Activated CD8-positive, alpha-beta memory T cell treated with anti-CD3 and anti-CD28 coated beads, Interleukin-2, amount 50 U/mL, for 1 hour (primary cell): ENCODE results near the gene PREX1.

Experiments
- DNase-seq: peaks from one replicate; pipeline ENCODE4 v3.0.0-alpha.2; 2020; ENCODE audit errors: extremely low read depth

PREX1 gene

DNA sequence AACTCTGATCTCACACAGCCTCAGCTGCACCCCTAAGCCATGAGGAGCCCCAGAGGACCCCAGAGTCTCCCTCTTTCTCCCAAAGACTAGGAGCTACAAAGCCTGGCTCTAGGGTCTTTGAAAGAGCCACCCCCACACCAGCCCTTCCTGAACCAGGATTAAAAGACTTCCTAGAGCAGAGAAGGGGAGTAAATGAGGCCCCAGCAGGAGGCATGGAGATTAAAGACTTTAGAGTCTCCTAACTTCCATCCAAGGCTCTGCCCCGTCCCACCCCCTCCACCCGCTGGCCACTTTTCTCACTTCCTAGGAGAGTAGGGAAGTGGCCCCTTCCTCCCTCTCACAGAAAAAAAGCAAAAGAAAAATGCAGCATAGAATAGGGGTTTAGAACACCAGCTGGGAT lies 1.7 kb downstream of the PREX1 start:
- no peak for DNase-seq

DNA sequence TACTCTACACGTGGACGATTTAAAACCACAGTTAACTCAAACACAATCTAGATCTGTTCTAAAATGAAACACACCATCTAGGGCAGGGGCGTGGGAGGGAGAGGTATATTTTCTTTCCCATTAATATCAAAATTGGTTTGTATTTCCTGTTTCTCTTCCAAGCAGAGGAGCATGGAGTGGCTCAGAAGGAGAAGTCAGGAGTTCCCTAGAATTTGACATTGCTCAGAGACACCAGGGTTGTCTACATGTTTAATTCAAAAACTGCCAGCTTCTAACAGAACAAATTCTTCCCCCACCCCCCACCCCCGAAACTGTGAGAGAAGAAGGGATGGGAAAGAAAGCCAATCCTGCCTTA lies 2.3 kb downstream of the PREX1 start:
- no peak for DNase-seq

DNA sequence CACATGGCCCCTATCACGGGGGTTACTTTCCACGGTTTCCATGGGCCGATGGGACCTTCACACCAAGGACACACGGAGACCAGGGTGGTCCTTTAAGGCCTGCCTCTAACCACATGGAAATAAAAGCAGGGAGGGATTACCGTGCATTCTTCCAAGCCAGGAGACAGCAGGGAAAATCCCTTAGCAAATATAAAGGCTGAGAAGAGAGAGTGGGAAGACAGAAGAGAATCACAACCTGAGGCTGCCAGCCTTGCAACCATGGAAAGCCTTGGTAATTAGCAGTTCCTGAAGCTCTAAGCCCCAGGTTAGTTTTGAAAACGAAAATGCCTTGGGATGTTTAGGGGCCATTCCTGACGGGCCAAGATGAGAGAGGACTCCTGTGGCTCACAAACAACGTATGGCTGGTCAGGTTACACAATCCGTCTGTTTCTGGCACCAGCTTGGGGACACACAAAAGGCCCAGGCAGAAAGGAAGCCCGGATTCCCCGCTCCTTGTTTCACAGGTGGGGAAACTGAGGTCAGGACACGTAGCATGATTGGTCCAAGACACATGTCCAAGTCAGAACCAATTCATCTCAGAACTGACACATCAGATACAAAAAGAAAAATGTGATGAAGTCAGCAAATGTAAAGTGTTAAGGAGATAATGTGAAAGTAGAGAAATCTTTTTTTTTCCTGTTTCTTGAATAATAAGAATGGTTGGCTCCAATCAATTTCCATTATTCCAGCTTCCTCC lies 2.8 kb downstream of the PREX1 start:
- DNase-seq: no peak

DNA sequence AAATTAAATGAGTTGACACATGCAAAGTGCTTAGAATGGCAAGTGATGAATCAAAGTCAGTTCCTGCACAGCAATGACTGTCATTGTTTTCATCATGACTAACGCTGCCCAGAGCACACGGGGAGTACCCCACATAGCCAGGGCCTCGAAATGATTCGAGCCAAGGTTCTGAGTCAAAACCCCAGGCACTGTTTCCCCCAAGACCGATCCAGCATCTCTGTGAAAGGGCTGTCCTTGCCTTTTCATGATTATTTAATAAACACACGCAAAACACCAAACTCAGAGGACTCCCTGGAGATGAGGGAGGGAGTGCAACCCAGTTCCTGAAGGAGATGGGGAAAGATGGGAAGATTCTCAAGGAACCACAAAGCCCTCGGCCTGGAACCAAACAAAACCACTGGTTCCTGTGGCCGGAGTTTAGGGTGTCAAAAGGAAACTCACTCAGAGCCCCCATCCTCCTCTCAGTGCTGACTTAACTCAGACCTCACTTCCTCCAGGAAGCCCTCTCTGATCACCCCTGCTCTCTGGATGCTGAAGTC lies 3.8 kb downstream of the PREX1 start:
- no peak for DNase-seq

DNA sequence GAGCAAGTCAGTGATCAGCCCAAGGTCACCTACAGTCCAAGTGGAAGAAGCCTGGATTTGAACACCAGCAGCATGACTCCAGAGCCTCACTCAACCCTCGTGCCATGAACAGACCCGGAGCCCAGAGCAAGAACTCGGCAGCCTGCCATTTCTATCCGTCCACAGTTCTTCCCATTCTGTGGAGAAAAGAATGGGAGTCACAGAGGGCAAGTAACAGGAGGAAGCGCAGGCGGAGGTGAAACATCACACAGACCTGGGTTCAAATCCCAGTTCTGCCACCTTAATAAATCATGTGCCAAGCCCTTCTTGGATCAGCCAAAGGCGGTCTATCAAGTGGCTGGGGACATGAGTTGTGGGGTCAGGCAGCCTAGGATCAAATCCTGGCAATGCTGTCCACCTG lies 4.3 kb downstream of the PREX1 start:
- DNase-seq: no peak

DNA sequence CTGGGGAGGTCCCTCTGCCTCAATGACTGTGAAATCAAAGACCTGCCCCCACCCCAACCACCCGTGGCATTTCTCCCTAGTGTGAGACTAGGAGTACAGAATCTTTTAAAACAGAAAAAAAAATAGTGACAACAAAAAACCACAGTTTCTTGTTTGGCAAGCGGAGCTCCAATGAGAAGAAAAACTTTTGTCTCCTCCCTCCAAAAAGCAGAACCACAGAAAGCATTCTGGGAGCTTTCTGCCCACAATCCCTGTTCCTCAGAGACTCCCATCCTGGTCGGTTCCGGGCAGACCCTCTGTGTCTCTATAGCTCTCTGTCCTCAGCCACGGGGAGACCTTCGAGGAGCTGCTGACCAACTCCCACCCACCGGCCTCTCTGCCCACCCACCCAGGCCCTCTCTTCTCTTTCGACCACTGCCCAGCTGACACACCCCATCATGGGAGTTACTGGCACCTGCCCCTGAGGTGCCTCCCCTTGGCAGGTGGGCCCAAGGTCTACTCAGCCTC lies 4.9 kb downstream of the PREX1 start:
- DNase-seq: no peak

DNA sequence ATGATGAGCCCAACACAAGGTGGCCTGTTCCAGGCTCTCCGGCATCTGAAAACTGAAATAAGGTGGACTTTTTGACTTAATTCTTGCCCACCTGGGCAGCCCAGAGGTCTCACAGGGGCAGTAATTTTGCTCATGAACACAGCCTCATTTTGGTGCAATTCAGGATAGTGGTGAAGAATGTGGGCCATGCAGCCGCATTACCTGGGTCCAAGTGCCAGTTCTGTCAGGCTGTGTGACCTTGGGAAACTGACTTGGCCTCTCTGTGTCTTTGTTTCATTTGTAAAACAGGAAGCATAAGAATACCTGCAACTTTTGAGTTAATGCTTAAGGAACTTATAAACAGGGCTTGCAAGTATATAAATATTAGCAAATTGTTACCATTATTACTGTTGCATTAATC lies 5.6 kb downstream of the PREX1 start:
- DNase-seq: no peak

DNA sequence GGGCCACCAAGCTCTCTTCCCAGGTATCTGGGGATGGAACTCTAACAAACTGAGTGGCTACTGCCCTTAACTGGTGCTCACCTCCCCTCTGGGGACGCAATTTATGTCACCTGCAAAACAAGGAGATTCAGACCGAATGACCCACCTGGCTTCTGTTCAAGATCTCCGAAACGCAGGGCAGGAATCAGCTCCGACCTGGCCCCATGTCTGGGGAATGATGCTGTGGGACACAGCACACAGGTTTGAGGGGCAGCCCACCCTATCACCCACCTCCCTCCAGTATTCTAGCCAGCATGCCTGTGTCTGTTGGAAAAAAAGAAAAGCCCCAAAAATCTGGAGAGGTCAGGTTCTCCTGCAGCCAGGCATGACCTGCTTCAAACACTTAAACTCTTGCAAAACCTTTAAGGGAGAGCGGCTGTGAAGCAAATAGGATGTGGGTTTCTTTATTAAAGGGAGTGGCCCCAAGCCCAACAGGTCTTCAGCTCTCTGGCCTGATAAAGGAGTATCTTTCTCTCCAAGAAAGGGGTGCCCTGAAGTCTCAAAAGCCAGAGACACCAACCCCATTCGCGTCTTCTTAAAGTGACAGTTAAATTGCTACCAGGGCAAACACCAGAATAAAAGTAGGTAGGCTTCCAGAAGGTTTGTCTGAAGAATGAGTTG lies 6.4 kb downstream of the PREX1 start:
- DNase-seq: no peak

DNA sequence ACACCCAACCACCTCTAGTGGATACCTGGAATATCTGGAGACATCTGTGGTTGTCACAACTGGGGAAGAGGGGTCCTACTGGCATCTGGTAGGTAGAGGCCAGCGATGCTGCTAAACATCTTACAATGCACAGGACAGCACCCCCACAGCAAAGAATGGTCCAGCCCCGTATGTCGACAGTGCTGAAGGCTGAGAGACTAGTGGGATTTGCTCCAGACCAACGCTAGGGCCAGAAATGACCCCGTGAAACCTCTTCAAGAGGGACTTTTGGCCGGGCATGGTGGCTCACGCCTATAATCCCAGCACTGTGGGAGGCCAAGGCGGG lies 7.2 kb downstream of the PREX1 start:
- DNase-seq: no peak

DNA sequence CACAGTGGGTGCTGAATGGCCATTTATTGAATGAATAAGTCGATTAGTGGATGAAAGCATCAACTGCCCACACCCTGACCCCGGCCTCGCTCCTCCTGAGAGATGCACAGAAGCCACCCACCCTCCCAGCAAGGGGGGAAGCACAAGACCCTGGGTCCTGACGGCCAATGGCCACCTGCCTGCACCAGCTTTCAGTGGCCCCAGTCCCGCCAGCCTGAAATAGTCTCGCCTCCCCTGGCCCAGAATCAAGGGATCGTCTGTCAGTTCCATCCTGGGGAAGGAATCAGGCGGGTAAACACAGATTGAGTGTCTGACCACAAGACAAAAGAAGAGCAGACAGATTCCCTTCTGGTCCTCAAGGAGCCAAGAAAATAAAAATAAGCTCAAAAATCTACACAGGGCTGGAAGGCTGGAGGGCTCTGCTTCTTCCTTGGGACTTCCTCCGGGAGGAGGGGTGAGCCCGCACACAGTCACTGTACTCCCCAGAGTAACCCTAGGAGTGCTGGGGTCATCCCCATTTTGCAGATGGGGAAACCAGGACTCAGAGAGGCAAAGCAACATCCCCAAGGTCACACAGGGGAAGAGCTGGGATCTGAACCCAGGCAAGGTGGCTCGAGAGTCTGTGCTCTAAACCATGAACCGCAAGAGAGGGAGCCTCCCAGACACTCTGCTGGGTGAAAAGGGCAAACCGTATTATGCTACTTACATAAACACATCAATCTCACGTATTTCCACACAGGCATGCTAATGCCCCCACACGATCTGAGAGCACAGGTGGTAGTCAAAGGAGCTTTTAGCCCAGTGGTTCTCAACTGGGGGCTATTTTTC lies 7.8 kb downstream of the PREX1 start:
- no peak for DNase-seq

DNA sequence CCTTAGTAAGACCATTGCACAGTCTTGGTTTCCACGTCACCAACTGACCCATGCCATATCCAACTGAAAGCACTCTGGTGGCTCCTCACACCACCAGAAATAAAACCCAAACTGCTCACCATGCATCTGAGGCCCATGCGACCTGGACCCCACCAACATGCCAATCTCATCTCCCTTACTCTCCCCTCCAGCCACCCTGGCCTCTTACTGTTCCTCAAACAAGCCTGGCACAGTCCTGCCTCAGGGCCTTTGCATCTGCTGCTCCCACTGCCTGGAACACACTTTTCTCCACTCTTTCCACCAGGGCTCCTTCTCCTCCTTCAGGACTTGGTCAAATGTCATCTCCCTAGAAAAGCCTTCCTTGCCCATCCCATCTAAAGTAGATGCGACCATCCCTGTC lies 8.7 kb downstream of the PREX1 start:
- DNase-seq: no peak

DNA sequence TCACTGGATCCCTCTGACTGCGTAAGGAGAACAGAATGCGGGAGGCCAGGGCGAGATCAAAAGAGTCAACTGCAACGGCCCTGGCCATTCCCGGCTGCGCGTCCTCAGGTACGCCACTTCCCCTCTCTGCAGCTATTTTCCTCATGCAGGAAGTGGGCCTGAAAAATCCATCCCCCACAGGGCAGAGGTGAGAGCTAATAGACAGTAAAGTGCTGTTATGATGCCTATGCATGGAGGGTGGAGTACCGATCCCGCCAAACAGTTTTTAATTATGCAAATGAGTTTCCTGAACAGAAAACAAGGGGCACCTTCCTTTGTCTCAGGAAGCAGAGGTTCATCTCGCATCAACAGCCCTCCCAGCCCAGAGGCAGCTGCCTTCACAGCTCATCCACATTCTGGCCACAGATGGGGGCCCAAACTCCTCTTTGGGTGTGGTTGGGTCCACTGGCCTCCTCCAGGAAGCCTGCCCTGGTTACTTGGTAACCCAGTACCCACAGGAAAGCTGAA lies 9.3 kb downstream of the PREX1 start:
- DNase-seq: no peak

DNA sequence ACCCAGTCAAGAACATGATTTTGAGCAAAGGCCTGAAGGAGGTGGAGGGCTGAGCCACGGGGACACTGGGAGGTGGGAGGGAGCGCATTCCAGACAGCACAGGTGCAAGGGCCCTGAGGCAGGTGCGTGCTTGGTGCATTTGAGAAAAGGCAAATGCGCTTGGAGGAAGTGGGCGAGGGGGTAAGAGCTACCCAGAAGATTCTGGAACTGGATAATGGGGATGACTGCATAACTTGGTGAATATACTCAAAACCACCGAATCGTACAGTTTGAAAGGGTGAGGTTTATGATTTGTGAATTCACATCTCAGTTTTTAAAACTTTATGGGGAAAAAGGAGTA lies 9.8 kb downstream of the PREX1 start:
- DNase-seq: no peak

DNA sequence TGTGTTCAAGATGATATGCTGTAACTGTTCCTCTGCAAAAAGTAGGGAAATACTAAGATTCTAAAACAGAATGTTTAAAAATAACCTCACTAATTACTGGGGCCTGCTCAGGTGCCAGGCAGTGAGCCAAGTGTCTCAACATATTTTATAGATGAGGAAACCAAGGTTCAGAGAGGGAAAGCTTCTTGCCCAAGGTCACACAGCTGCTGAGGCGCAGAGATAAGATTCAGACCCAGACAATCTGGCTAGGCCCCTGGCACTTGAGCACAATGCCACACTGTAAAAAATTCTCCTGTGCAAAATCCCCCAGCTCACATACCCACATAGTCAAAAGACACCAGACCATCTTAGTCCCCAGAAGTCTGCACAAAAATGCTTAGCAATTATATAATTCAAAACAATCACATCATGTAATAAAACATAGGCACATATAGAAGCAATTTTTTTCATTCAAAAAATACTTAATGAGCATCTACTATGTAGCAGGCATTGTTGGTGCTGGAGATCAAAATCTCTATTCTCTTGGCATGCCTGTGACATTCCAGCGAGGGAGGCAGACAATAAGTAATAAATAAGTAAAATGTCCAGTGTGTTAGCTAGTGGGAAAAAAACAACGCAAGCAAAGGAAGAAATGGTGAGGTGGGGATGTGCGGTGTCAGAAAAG lies 10.3 kb downstream of the PREX1 start:
- no peak for DNase-seq

DNA sequence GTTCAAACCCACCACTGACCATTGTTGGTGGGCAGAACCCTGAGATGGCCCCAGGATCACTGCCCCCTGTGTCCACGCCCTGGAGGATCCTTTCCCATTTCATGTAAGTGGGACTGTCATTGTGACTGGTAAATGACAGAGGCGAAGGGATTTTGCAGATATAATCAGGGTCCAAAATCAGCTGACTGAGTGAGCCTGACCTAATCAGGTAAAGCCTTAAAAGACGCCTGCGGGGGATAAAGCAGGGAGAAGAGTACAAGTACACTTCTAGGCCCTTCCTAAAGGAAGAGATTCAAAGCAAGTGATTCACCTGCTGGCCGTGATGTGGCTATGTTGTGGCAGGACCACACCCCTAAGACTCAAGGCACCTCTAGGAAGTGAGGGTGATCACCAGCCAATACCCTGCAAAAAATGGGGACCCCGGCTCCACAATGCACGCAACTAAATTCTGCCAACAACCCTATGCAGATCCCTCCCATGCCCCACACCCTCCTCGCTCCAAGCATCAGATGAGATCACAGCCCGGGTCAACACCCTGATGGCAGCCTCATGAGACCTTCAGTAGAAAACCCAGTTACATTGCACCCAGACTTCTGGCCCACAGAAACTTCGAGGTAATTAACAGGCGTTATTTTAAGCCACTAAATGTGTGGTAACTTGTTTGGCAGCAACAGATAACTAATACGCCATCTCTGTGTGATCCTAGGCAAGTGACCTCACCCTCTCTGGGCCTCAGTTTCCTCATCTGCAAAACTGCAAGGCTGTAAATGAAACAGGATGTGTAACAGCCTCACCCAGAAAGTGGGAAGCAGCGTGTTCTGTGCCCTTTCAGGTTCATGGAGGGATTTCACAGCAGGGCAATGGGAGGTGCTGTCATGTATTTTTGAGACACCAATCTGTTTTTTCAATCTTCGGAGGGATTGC lies 11.3 kb downstream of the PREX1 start:
- DNase-seq: no peak

DNA sequence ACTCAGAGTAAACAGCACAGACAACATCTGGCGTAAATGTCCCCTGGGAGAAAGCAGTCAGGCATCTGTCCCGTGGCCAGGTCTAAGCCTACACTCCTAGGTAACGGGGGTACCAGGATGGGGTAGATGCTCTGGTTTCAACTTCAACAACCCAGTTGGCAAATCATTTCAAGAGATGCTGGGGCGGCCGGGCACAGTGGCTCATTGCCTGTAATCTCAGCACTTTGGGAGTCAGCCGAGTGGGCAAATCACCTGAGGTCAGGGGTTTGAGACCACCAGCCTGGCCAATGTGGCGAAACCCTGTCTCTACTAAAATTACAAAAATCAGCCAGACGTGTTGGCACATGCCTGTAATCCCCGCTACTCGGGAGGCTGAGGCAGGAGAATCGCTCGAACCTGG lies 12.3 kb downstream of the PREX1 start:
- DNase-seq: no peak

DNA sequence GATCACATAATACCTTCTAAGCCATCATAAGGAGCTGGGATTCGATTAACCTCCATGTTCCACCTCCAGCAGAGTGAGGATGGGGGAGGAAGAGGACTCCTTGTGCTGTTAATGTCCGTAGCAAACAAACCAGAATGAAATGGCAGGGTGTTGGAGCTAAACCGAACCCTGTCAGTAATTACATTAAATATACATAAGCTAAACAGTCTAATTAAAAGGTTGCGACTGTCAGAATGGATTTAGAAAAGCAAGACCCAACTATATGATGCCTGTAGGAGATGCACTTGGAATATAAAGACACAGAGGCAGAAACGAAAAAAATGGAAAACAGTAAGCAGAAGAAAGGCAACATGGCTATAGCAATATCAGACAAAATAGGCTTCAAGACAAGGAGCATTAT lies 13.2 kb downstream of the PREX1 start:
- DNase-seq: no peak

DNA sequence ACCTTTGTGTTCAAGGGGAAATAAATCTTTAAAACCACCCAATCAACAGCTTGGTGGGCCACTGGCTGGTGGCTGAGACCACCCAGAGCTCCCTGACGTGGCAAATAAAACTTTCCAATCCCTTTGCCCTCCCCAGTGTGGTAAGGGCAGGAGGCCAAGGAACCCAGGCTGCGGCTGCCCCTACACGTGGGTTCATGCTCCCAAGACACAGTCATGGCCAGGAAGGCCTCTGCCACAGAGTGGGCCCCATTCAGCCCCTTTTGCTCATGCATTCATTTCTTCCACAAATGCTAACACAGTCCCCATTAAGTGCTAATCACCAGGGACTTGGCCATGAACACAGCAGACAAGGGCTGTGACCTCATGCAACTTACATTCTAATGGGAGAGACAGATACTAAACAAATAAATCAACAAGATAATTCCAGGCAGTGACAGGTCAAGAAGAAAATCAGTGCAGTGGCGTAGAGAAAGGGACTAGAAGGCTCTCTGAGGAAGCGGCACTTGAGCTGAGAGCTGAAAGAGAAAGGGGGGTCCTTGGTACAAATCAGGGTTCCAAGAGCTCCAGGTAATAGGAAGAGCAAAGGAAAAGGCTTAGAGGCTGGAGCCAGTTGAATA lies 13.8 kb downstream of the PREX1 start:
- DNase-seq: no peak

DNA sequence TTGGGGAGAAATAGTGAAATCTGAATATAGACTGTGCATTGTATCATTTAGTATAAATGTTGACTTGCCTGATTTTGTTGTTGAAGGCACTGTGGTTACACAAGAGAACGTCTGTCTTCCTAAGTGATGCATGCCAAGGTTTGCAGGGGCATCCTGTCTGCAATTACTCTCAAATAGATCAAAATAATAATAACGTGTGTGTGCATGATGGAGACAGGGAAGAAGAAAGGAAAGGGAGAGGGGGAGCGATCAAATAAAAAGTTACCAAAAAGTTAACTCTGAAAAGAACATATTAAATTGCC lies 14.4 kb downstream of the PREX1 start:
- DNase-seq: no peak

DNA sequence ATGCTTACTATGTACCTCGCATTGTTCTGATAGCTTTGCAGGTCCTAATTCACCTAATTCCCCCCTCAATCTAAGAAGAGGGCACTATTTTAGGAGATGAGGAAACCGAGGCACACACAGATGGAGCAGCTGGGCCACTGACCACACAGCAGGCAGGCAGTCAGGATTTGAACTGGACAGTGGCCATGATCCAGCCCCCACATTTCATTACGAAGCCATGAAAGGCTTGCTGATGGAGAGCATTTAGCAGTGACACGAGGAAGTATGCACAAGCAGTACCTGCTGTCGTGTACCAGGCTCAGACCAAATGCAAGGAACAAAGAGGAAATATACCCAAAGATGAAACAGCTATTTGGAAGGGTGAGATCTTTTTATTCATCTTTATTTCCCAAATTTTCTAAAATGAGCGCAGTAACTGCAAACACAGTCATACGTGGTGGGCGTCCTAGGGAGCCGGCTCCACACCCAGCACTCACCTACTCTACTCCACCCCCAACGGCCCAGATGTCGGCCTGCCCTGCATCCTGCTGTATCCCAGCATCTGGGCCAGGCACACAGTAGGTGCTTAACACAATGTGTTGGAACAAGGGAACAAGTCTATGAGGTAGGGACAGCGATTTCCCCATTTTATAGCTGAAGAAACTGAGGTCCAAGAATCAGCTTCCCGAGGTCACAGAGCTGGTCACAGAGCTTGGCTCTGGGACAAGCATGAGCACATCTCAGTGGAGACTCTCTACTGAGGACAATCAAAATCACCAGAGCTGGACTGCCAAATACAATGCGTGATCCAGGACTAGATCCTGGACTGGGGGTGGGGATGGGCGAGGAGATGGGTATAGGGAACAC lies 15.0 kb downstream of the PREX1 start:
- no peak for DNase-seq
